Measurements from ENCODE around the gene NANOS1. TPM values are rescaled to one million over a fixed set of nuclear protein-coding genes. Genes with fewer than 3 reads are reported as not detected.

Gene NANOS1
- total and polyA plus RNA-seq, 2 experiments from 2014 or later, result 1.0 to 2.5 TPM

DNA sequence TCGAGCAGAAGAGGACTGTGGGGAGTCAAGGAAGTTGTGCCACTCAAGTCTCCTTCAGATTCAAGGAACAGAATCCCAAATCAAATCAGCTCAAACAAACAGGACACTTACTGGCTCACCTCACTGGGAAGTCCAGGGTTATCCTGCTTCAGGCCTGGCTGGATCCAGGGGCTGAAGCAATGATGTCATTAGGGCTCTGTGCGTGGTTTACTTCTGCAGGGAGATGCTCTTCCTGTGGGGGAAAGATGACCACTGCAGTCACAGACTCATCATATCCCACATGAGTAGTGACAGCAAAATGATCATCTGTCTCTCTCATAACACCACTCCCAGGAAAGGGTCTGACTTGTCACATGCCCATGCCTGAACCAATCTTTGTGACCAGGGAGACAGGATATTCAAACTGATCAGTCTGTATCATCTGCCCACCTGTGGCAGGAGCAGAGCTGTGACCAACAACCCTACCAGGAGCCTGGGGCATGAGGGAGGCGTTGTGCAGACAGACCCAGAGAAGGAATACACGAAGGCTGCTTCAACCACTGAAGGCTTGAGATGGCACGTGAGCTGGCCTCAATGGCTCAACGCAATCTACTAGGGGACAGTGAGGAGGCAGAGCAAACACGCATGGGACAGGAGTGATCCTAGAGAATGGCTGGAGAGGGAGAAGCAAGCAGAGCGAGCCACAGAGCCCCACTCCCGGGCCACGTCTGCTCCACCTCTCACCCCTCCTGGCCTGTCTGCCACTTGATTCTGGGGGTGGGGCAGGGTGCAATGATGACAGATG lies 27.6 kb upstream of the NANOS1 start:
- H3K9me3 ChIP-seq (ENCODE audit: low read depth), result no peaks in the 10 kb centered on the region
- no peak for DNase-seq (ENCODE audit: low read depth in 1 of 2, low spot score in 1 of 2)
- no peaks in the 10 kb centered on the region for H3K27me3 ChIP-seq
- no peak overlapping the region for H3K27ac ChIP-seq
- H3K36me3 ChIP-seq, result no peaks in the 10 kb centered on the region
- no peaks in the 10 kb centered on the region for H3K4me1 ChIP-seq (ENCODE audit: low read depth)
- H3K4me3 ChIP-seq, result no peak overlapping the region
- TF ChIP-seq, protein P1, sequence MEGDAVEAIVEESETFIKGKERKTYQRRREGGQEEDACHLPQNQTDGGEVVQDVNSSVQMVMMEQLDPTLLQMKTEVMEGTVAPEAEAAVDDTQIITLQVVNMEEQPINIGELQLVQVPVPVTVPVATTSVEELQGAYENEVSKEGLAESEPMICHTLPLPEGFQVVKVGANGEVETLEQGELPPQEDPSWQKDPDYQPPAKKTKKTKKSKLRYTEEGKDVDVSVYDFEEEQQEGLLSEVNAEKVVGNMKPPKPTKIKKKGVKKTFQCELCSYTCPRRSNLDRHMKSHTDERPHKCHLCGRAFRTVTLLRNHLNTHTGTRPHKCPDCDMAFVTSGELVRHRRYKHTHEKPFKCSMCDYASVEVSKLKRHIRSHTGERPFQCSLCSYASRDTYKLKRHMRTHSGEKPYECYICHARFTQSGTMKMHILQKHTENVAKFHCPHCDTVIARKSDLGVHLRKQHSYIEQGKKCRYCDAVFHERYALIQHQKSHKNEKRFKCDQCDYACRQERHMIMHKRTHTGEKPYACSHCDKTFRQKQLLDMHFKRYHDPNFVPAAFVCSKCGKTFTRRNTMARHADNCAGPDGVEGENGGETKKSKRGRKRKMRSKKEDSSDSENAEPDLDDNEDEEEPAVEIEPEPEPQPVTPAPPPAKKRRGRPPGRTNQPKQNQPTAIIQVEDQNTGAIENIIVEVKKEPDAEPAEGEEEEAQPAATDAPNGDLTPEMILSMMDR (IDR thresholded peaks at IDR 0.05; ENCODE audit: low read depth, low read length), result no peak

DNA sequence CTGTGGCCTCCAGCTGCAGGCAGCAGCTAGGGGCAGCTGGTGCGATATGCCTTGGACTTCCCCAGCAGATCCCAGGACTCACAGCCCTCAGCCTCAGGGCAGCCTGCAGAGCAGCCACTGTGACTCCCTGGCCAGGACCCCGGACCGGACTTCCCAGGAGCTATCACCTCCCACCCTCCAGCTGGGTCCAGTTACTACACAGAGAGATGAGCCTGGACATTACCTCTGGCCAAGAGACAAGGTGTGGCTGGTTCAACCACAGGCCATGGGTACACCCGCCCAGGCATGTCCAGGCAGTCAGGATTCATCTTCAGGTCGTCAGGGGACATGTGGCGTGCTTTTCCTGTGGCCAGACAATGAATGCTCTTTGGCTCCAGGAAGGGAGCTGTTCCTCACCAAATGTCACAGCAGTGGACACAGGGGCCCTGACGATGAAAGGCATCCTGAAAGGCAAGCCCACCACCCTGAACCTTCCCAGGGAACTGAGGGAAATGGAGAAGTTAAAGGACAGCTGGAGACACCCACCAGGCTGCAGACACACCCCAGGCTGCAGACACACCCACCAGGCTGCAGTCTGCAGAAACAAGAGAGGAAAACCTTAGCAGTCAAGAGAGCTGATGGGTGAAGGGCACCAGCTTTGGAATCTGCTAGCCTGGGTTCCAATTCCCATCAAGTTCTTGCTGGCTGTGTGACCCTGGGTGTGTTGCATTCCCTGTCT lies 25.8 kb upstream of the NANOS1 start:
- TF ChIP-seq, protein P1 (IDR thresholded peaks at IDR 0.05; ENCODE audit: low read depth, low read length), result no peak
- Histone ChIP-seq H3K4me3 (no peak overlapping the region), H3K36me3 (no peaks in the 10 kb centered on the region), H3K4me1 (ENCODE audit: low read depth) (no peaks in the 10 kb centered on the region), H3K27me3 (no peaks in the 10 kb centered on the region), H3K27ac (no peak overlapping the region), H3K9me3 (ENCODE audit: low read depth) (no peaks in the 10 kb centered on the region)
- DNase-seq (ENCODE audit: low read depth in 1 of 2, low spot score in 1 of 2), result no peak

DNA sequence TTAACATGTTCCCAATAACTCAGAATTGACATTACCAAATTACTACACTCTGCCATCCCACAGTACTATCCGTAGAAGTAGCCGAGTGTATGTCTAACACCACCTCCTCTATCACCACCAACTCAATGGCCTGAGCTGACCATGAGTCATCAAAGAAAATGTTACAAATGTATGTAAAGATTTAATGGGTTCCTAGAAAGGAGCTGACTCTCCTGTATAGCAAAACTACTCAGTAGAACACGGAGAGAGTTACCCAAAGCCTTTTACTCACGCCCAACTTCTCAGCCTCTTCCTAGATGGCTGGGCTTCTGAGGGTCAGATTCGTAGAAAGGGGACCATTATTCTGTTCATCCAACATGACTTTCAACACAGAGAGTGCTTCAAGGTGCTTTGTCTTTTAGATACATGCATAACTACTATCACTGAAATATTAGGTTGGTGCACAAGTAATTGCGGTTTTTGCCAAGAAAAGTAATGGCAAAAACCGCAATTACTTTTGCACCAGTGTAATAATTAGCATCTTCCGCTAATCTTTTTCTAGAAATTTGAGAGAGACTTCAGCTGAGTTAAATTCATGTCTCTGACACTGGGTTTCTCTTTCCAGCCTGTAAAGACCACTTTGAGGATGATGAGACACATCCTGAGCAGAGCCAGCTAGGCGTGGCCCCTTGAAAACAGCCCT lies 24.0 kb upstream of the NANOS1 start:
- H3K4me3 ChIP-seq, result no peak overlapping the region
- TF ChIP-seq, protein P1 (IDR thresholded peaks at IDR 0.05; ENCODE audit: low read depth, low read length), result no peak
- no peaks in the 10 kb centered on the region for H3K36me3 ChIP-seq
- no peaks in the 10 kb centered on the region for H3K27me3 ChIP-seq
- no peak overlapping the region for H3K27ac ChIP-seq
- peak in 1 of 2 donors; percentile 26 for DNase-seq (ENCODE audit: low read depth in 1 of 2, low spot score in 1 of 2)
- no peaks in the 10 kb centered on the region for H3K4me1 ChIP-seq (ENCODE audit: low read depth)
- no peaks in the 10 kb centered on the region for H3K9me3 ChIP-seq (ENCODE audit: low read depth)

DNA sequence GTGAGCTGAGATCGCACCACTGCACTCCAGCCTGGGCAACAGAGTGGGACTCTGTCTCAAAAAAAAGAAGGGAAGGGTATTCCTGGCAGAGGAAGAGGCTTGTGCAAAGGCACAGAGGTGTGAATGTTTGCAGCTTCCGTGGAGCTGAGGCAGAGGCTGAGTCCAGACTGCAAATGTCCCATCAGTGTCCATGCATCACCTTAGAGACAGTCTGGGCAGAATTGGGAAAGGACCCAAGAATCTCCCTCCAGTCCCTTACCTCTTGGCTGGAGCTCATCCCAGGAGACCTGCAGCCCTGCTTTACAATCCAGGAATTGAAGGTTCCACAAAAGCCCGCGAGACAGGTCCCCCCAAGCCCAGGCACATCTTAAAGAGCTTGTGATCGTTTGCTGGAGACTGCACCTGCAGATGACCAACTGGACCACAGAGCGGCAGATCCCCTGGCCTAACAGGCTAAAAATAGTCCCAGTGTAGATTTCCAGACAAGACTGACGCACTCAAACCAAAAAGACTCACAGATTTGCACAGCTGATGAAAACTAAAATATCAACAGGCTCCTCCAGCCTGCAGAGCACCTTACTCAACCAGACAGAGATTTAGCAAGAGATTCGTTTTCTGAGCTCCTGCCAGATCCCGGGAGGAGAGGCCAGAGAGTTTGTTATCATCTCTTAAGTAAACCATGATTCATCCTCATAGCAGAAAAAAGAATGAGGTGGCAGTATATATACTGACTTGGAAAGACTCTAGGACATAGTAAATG lies 22.9 kb upstream of the NANOS1 start:
- Histone ChIP-seq H3K9me3 (ENCODE audit: low read depth) (no peaks in the 10 kb centered on the region), H3K27ac (no peak overlapping the region), H3K4me1 (ENCODE audit: low read depth) (no peaks in the 10 kb centered on the region), H3K4me3 (no peak overlapping the region), H3K27me3 (no peaks in the 10 kb centered on the region), H3K36me3 (no peaks in the 10 kb centered on the region)
- DNase-seq (ENCODE audit: low read depth in 1 of 2, low spot score in 1 of 2), result peak in 1 of 2 donors; percentile 94
- TF ChIP-seq, protein P1 (IDR thresholded peaks at IDR 0.05; ENCODE audit: low read depth, low read length), result no peak

GRCh38 chr10:119007211-119007574 lies 22.3 kb upstream of the NANOS1 start:
- H3K9me3 ChIP-seq (ENCODE audit: low read depth), result no peaks in the 10 kb centered on the region
- DNase-seq (ENCODE audit: low read depth in 1 of 2, low spot score in 1 of 2), result no peak
- TF ChIP-seq, protein P1 (IDR thresholded peaks at IDR 0.05; ENCODE audit: low read depth, low read length), result no peak
- no peak overlapping the region for H3K4me3 ChIP-seq
- no peak overlapping the region for H3K27ac ChIP-seq
- H3K36me3 ChIP-seq, result no peaks in the 10 kb centered on the region
- H3K27me3 ChIP-seq, result no peaks in the 10 kb centered on the region
- H3K4me1 ChIP-seq (ENCODE audit: low read depth), result no peaks in the 10 kb centered on the region

All from cardiac muscle cell (in vitro differentiated cells and primary cell).